Renal pelvis (tissue), 4 donors: Measurements from ENCODE around the gene UBE2S. TPM values are rescaled to one million over a fixed set of nuclear protein-coding genes. Genes with fewer than 3 reads are reported as not detected.
"Not testable (repeated sequence)": the region's sequence is repeated elsewhere in the genome, so short reads cannot be mapped to it uniquely, and the experiment has no call there.

Experiments used
- DNase-seq: peaks from one replicate; pipeline ENCODE4 v3.0.0-alpha.2; 2013
- polyA plus RNA-seq, 3 donors: library from polyadenylated mRNA; unstranded; fragments of 120-200 nt; gene quantifications; one replicate each; pipeline ENCODE4 v1.2.1, GENCODE V29; 2013; ENCODE audit not compliant: insufficient read length in 3 of 3

The UBE2S gene
- polyA plus RNA-seq, 3 donors = 45.2 to 74.8 (median 57.4) TPM

GRCh38 chr19:55407800-55408532, 378 bp upstream of the UBE2S start:
- DNase-seq = peak; percentile 99

- DNase-seq = peak; percentile 8
These were observed 600 bp downstream of the UBE2S start for GRCh38 chr19:55406826-55407549.

- no peak for DNase-seq
These were observed 1.3 kb downstream of the UBE2S start for GRCh38 chr19:55406091-55406825.

GRCh38 chr19:55405638-55406037, 1.9 kb downstream of the UBE2S start:
- no peak for DNase-seq

GRCh38 chr19:55402509-55402908, 5.1 kb downstream of the UBE2S start:
- DNase-seq = no peak

- not testable (repeated sequence) for DNase-seq
These were observed 6.2 kb downstream of the UBE2S start for GRCh38 chr19:55401390-55401789.

GRCh38 chr19:55400281-55401087, 7.1 kb downstream of the UBE2S start:
- no peak for DNase-seq

GRCh38 chr19:55398200-55398925, 9.2 kb downstream of the UBE2S start:
- no peak for DNase-seq

- DNase-seq = no peak
These were observed 14.5 kb downstream of the UBE2S start for GRCh38 chr19:55392820-55393761.

GRCh38 chr19:55391702-55392615, 15.6 kb downstream of the UBE2S start:
- no peak for DNase-seq

GRCh38 chr19:55391191-55391670, 16.4 kb downstream of the UBE2S start:
- no peak for DNase-seq

GRCh38 chr19:55390461-55390880, 17.1 kb downstream of the UBE2S start:
- no peak for DNase-seq

GRCh38 chr19:55389386-55390317, 17.9 kb downstream of the UBE2S start:
- DNase-seq = no peak

- DNase-seq = no peak
These were observed 19.7 kb downstream of the UBE2S start for GRCh38 chr19:55387736-55388497.

GRCh38 chr19:55386493-55386971, 21.1 kb downstream of the UBE2S start:
- no peak for DNase-seq

- peak; percentile 99 for DNase-seq
These were observed 21.7 kb downstream of the UBE2S start, which contains the start of gene RPL28 for GRCh38 chr19:55385724-55386492. Gene RPL28 (plus strand): TSS chr19:55385932. CDS start chr19:55386358, 426 bp downstream.
